ENCODE data around the gene PPP2R1A.

PPP2R1A gene

GRCh38 chr19:52217576-52217975 lies 27.7 kb downstream of the PPP2R1A start:
- no peak for TF ChIP-seq REST (IDR thresholded peaks at IDR 0.05; ENCODE audit: insufficient read depth in 1 of 2, low read depth in 2 of 2, low read length in 2 of 2)
- no peak for TF ChIP-seq SIN3A (IDR thresholded peaks at IDR 0.05; ENCODE audit: borderline replicate concordance, insufficient read depth, low read length)
- no peak for TF ChIP-seq TAF1 (IDR thresholded peaks at IDR 0.05; ENCODE audit: borderline replicate concordance, insufficient read depth, low read length)
- no peak for TF ChIP-seq FOXP2 (optimal IDR thresholded peaks at IDR 0.05; ENCODE audit: borderline replicate concordance, extremely low read depth, extremely low read length, insufficient read depth)
- no peak for TF ChIP-seq POLR2AphosphoS5 (IDR thresholded peaks at IDR 0.05; ENCODE audit: low read depth, low read length)

- TF ChIP-seq TAF1 (IDR thresholded peaks at IDR 0.05; ENCODE audit: borderline replicate concordance, insufficient read depth, low read length): no peak
- TF ChIP-seq SIN3A (IDR thresholded peaks at IDR 0.05; ENCODE audit: borderline replicate concordance, insufficient read depth, low read length): no peak
Observed at GRCh38 chr19:52219611-52220010, 29.8 kb downstream of the PPP2R1A start.

GRCh38 chr19:52221031-52221430 lies 31.2 kb downstream of the PPP2R1A start:
- no peak for TF ChIP-seq POLR2AphosphoS5 (IDR thresholded peaks at IDR 0.05; ENCODE audit: low read depth, low read length)
- no peak for TF ChIP-seq FOXP2 (optimal IDR thresholded peaks at IDR 0.05; ENCODE audit: borderline replicate concordance, extremely low read depth, extremely low read length, insufficient read depth)
- TF ChIP-seq SIN3A (IDR thresholded peaks at IDR 0.05; ENCODE audit: borderline replicate concordance, insufficient read depth, low read length): no peak
- TF ChIP-seq REST (IDR thresholded peaks at IDR 0.05; ENCODE audit: insufficient read depth in 1 of 2, low read depth in 2 of 2, low read length in 2 of 2): no peak

- no peak for TF ChIP-seq POLR2AphosphoS5 (IDR thresholded peaks at IDR 0.05; ENCODE audit: low read depth, low read length)
- TF ChIP-seq FOXP2 (optimal IDR thresholded peaks at IDR 0.05; ENCODE audit: borderline replicate concordance, extremely low read depth, extremely low read length, insufficient read depth): no peak
- TF ChIP-seq TAF1 (IDR thresholded peaks at IDR 0.05; ENCODE audit: borderline replicate concordance, insufficient read depth, low read length): no peak
- no peak for TF ChIP-seq SIN3A (IDR thresholded peaks at IDR 0.05; ENCODE audit: borderline replicate concordance, insufficient read depth, low read length)
- TF ChIP-seq REST (IDR thresholded peaks at IDR 0.05; ENCODE audit: insufficient read depth in 1 of 2, low read depth in 2 of 2, low read length in 2 of 2): no peak
Observed at GRCh38 chr19:52221831-52222375, 32.1 kb downstream of the PPP2R1A start.

GRCh38 chr19:52224211-52224610 lies 34.4 kb downstream of the PPP2R1A start:
- no peak for TF ChIP-seq TAF1 (IDR thresholded peaks at IDR 0.05; ENCODE audit: borderline replicate concordance, insufficient read depth, low read length)
- TF ChIP-seq SIN3A (IDR thresholded peaks at IDR 0.05; ENCODE audit: borderline replicate concordance, insufficient read depth, low read length): no peak
- TF ChIP-seq POLR2AphosphoS5 (IDR thresholded peaks at IDR 0.05; ENCODE audit: low read depth, low read length): no peak
- TF ChIP-seq REST (IDR thresholded peaks at IDR 0.05; ENCODE audit: insufficient read depth in 1 of 2, low read depth in 2 of 2, low read length in 2 of 2): no peak
- TF ChIP-seq FOXP2 (optimal IDR thresholded peaks at IDR 0.05; ENCODE audit: borderline replicate concordance, extremely low read depth, extremely low read length, insufficient read depth): no peak

Measured in PFSK-1 (cell line).